OCI-LY7 (cell line): ENCODE results near the gene UNC13B.

ENCODE experiments used
- EZH2phosphoT487 ChIP-seq: fragments of 200-600 bp; sonication (generic); IDR thresholded peaks from 2 replicates; pipeline ENCODE4 v1.6.1; 2018; ENCODE audit warnings: low read depth, borderline replicate concordance, mild to moderate bottlenecking, mixed run types, antibody characterized with exemption, low read length, moderate library complexity, mixed read lengths
- TF ChIP-seq, protein P1 (sequence below): fragments of 200-600 bp; sonication (generic); conservative IDR thresholded peaks from 2 replicates; pipeline ENCODE4 v1.5.1; 2014; ENCODE audit warnings: mild to moderate bottlenecking, antibody characterized with exemption, low read length, moderate library complexity, mixed read lengths

DNA sequence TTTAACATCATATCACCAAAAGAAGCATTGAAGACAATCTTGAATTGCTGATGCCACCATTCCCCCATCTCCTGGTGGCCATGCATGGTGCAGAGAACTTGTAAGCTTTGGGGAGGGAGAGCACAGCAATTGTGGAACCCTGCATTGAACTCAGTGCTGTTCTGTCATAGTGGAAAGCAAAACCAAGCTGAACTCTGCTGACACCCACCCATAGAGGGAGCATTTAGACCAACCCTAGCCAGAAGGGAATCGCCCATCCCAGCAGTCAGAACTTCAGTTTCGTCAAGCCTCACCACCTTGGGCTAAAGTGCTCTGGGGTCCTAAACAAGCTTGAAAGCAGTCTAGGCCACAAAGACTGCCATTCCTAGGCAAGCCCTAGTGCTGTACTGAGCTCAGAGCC, 290.7 kb downstream of the UNC13B start:
- TF ChIP-seq, protein P1, sequence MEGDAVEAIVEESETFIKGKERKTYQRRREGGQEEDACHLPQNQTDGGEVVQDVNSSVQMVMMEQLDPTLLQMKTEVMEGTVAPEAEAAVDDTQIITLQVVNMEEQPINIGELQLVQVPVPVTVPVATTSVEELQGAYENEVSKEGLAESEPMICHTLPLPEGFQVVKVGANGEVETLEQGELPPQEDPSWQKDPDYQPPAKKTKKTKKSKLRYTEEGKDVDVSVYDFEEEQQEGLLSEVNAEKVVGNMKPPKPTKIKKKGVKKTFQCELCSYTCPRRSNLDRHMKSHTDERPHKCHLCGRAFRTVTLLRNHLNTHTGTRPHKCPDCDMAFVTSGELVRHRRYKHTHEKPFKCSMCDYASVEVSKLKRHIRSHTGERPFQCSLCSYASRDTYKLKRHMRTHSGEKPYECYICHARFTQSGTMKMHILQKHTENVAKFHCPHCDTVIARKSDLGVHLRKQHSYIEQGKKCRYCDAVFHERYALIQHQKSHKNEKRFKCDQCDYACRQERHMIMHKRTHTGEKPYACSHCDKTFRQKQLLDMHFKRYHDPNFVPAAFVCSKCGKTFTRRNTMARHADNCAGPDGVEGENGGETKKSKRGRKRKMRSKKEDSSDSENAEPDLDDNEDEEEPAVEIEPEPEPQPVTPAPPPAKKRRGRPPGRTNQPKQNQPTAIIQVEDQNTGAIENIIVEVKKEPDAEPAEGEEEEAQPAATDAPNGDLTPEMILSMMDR: 0 out of 2 replicates have a peak, but pooled peaks have one; percentile 23
- no peak for TF ChIP-seq EZH2phosphoT487
